Stimulated activated CD8-positive, alpha-beta memory T cell treated with anti-CD3 and anti-CD28 coated beads, Interleukin-4, amount 100 ng/mL, for 4 hours (primary cell): ENCODE results near the gene DONSON.

Source experiments
- DNase-seq, 2 donors: peaks; one replicate each; pipeline ENCODE4 v3.0.0-alpha.2; 2020; ENCODE audit warnings: low read depth in 2 of 2, low spot score in 1 of 2

Gene DONSON

DNA sequence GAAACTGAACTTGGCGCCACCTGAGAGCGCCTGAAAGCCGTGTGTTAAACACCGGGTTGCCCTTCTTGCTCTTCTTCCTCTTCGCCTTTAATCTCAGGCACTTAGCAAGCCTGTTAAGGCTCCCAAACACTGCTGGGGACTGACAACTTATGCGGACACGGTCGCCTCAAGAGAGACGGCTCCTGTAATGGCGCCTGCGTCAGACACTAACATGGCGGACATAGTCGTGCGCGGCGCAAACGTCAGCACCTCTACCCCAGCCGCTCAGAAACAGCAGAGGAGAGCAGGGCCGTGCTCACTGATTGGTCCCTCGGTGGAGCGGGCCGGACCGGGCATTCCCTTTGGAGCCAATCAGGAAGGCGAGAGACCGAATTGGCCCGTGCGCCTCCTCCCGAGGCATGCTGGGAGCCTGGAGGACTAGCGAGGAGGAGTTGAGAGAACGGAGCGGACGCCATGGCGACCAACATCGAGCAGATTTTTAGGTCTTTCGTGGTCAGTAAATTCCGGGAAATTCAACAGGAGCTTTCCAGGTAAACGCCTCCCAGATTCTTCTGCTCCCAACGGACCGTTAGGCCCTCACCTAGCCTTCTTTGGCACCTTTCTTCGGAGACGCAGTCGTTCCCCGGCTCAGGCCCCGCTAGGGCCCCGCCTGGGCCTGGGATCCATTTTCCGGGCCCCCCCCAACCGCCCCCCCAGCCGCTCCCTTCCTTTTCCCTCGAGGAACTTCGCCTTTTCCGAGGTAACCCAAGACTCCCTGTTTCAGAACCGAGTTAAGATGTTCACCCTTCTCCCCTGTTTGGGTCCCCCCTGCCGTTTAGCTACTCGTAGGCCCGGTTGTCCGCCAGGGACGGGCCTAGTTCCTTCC lies 45.6 kb downstream of the DONSON start, which contains the start of gene SON:
TSS of gene SON (plus strand) at position 399 of the 865 bp plus-strand sequence. CDS start at position 454, 55 bp downstream.
- DNase-seq, result peak; percentile 93 to 96

DNA sequence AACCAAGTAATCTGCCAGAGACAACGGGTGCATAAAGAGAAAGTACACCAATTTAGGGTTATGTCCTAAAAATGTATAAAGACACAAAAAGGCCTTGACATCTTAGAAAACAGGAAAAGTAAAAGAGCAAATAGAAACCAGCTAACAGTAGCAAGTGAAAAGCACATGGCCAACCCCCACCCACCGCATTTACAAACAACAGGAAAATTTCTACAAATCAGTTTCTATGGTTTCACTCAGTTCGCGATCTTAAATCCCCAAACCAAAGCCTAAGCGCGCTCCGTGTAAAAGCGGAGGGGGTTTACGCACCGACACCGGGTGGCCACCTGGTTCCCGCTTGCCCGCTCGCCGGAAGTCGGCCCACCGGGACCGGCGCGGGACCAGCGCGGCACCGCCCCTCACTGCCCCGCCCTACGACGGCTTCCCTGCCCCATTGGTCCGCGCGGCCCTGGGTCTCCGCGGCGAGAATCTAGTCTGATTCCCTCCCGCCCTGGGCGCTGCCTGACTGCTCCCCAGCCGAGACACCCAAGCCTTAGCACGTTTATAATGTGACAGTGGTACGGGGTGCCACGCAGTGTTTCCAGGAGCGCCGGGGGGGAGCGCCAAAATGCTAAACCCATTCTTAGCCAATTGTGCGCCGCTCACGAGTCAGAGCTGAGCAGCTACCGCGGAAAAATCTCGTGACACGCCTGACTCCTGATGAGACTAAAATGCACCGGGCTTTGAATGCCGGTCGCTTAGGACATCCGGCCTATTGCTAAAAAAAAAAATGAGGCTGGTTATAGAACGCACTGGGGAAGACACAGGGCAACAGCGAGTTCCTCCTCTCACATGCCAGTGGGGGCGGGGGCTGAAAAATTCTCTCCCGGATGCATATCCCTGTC lies 46.5 kb downstream of the DONSON start, which contains the start of gene GART:
TSS of gene GART (minus strand) at position 362 of the 884 bp plus-strand sequence. CDS start 2,802 bp downstream, outside the sequence.
- DNase-seq, result peak; percentile 49 to 69

- no peak for DNase-seq
Measured at GRCh38 chr21:33541105-33541711, 47.3 kb downstream of the DONSON start.

DNA sequence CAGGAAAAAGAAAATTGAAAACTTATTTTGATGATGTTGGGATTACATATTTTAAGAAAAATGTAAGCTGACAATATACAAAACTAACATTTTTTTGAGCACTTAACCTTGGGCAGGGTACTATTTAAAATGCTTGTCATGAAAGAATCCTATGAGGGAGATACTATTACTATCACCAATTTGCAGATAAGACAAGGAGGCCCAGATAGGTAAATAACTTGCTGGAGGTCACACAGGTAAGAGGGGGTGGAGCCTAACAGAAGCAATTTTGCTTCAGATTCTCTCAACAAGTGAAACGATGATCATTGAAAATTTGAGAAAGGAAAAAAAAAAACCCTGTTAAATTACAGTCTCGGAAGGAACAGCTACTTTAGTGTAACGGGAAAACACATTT lies 47.8 kb downstream of the DONSON start:
- DNase-seq, result no peak

DNA sequence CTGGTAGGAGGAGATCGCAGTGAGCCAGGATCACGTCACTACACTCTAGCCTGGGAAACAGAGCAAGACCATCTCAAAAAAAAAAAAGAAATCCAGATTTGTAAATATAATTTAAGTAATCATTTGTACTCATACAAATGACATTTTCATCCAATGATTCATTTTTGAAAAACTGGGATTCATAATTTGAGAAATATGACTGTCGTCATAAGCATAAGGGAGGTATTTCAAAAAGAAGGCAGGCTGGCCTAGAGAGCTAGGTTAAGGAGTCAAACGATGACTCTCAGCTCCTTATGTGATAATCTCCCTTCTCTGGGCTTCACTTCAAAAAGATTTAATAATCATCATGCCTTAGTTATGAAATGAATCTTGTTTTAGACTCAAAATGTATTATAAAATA lies 48.9 kb downstream of the DONSON start:
- no peak for DNase-seq

GRCh38 chr21:33537212-33537611 lies 51.3 kb downstream of the DONSON start:
- DNase-seq, result no peak

- no peak for DNase-seq
Measured at GRCh38 chr21:33531007-33531406, 57.5 kb downstream of the DONSON start.
